HCT116 (cell line): Measurements from ENCODE around the gene BCL11A. TPM values are rescaled to one million over a fixed set of nuclear protein-coding genes. Genes with fewer than 3 reads are reported as not detected.

Source experiments
- ATAC-seq: fragments of 200-7000 bp; cut with Tn5 transposase; 2 replicates; pipeline ENCODE4 v1.9.1; 2020; ENCODE audit warnings: mild to moderate bottlenecking, moderate library complexity
- BruUV-seq: library from RNA; stranded (reverse); fragments of 400-500 nt; replicated peaks from 2 replicates; lab custom pipeline; 2021; lab: Mats Ljungman, UMichigan
- CTCF ChIA-PET: fragments of 300-600 bp; sonication (Branson Sonifier 250); formaldehyde crosslinking; loops from one replicate; lab custom pipeline; 2021; ENCODE audit warnings: antibody characterized with exemption; lab: Charles Lee
- POLR2A ChIA-PET: fragments of 300-600, 350-600 bp; sonication (Branson Sonifier 250); formaldehyde crosslinking; loops from one replicate; lab custom pipeline; 2021; ENCODE audit warnings: antibody characterized with exemption; lab: Charles Lee
- RAD21 ChIA-PET, 2 experiments: fragments of 300-600 bp; sonication (Branson Sonifier 250); formaldehyde crosslinking; loops; one replicate each; lab custom pipeline; 2023; ENCODE audit warnings: low total read pairs in 2 of 2; ENCODE audit not compliant: uncharacterized antibody in 2 of 2, unreplicated experiment in 2 of 2, low non-redundant PET in 1 of 2; lab: Charles Lee
- DNase-seq: peaks from one replicate; pipeline ENCODE4 v3.0.0-alpha.2; 2010; ENCODE audit warnings: low read depth, low spot score
- H2AFZ ChIP-seq: fragments of 200-600 bp; shearing (Covaris generic), sonication (generic); 2 replicates; pipeline ENCODE4 v1.6.1; 2017; ENCODE audit warnings: low read depth, mixed run types, mixed read lengths, antibody characterized with exemption, low read length; ENCODE audit not compliant: poor library complexity, severe bottlenecking
- H3K27ac ChIP-seq: 2 replicates; pipeline ENCODE4 v1.5.1; 2012; ENCODE audit warnings: low read depth, low read length
- H3K27me3 ChIP-seq: fragments of 200-600 bp; sonication (generic); 2 replicates; pipeline ENCODE4 v1.6.1; 2016; ENCODE audit warnings: mixed run types, low read length, mixed read lengths; ENCODE audit not compliant: insufficient read depth
- H3K36me3 ChIP-seq, 2 experiments: fragments of 200-500 bp in 1 of 2; fragments of 200-600 bp in 1 of 2; sonication (Bioruptor generic) in 1 of 2; sonication (generic) in 1 of 2; 2 replicates each; pipeline versions ENCODE4 v1.5.1 to v1.6.1; 2014 to 2016; ENCODE audit warnings: low read length in 2 of 2, inconsistent platforms in 1 of 2, mixed read lengths in 1 of 2, mixed run types in 1 of 2; ENCODE audit not compliant: insufficient read depth in 2 of 2, control insufficient read depth in 1 of 2
- H3K4me1 ChIP-seq, 2 experiments: fragments of 200-600 bp in 1 of 2; sonication (generic) in 1 of 2; 2 replicates each; pipeline versions ENCODE4 v1.5.1 to v1.6.1; 2012 to 2017; ENCODE audit warnings: low read length in 2 of 2, inconsistent platforms in 1 of 2, mild to moderate bottlenecking in 1 of 2, mixed read lengths in 1 of 2, mixed run types in 1 of 2, moderate library complexity in 1 of 2; ENCODE audit not compliant: insufficient read depth in 2 of 2, control insufficient read depth in 1 of 2
- H3K4me2 ChIP-seq: fragments of 200-600 bp; sonication (generic); 2 replicates; pipeline ENCODE4 v1.6.1; 2017; ENCODE audit warnings: mixed run types, low read length, mixed read lengths
- H3K4me3 ChIP-seq, 2 experiments: fragments of 200-600 bp in 1 of 2; sonication (generic) in 1 of 2; replicated peaks in 1 of 2; 2 replicates each; pipeline ENCODE4 v1.5.1; 2011 to 2016; ENCODE audit warnings: low read length in 2 of 2, control low read depth in 1 of 2, low read depth in 1 of 2, mild to moderate bottlenecking in 1 of 2, mixed read lengths in 1 of 2, mixed run types in 1 of 2
- H3K79me2 ChIP-seq: fragments of 200-600 bp; sonication (generic); 2 replicates; pipeline ENCODE4 v1.6.1; 2017; ENCODE audit warnings: mild to moderate bottlenecking, mixed run types, low read length, moderate library complexity, mixed read lengths; ENCODE audit not compliant: insufficient read depth
- H3K9ac ChIP-seq: fragments of 200-600 bp; sonication (generic); 2 replicates; pipeline ENCODE4 v1.6.1; 2016; ENCODE audit warnings: low read length, mixed read lengths
- H3K9me2 ChIP-seq: fragments of 200-600 bp; sonication (generic), shearing (Covaris generic); 2 replicates; pipeline ENCODE4 v1.6.1; 2017; ENCODE audit warnings: mixed run types, mild to moderate bottlenecking, moderate library complexity; ENCODE audit not compliant: insufficient read depth
- H3K9me3 ChIP-seq, 2 experiments: fragments of 200-500 bp in 1 of 2; fragments of 200-600 bp in 1 of 2; sonication (Bioruptor generic) in 1 of 2; sonication (generic) in 1 of 2; 2 replicates each; pipeline ENCODE4 v1.6.1; 2014 to 2017; ENCODE audit warnings: low read length in 2 of 2, mixed read lengths in 2 of 2, inconsistent platforms in 1 of 2, low read depth in 1 of 2, mild to moderate bottlenecking in 1 of 2, mixed run types in 1 of 2, moderate library complexity in 1 of 2; ENCODE audit not compliant: control insufficient read depth in 1 of 2, insufficient read depth in 1 of 2
- H4K20me1 ChIP-seq: fragments of 200-600 bp; sonication (generic), shearing (Covaris generic); 2 replicates; pipeline ENCODE4 v1.6.1; 2017; ENCODE audit warnings: mixed run types, mild to moderate bottlenecking, moderate library complexity; ENCODE audit not compliant: insufficient read depth
- FOSL1 ChIP-seq: IDR thresholded peaks from 2 replicates; pipeline ENCODE4 v1.6.1; 2012; ENCODE audit warnings: low read depth
- SRF ChIP-seq: IDR thresholded peaks from 2 replicates; pipeline ENCODE4 v1.6.1; 2012; ENCODE audit warnings: low read depth
- intact Hi-C: fragments of 100-400 bp; cut with micrococcal nuclease; formaldehyde crosslinking; loops from 2 replicates; pipeline ENCODE4 v1.10.0; 2022
- total RNA-seq: library from RNA; stranded (reverse); gene quantifications from one replicate; pipeline ENCODE4 v1.2.1, GENCODE V29; 2021; ENCODE audit not compliant: unreplicated experiment
- TF ChIP-seq, protein P1 (sequence below): IDR thresholded peaks from 2 replicates; pipeline ENCODE4 v1.6.1; 2011; ENCODE audit warnings: mild to moderate bottlenecking, low read length, moderate library complexity; ENCODE audit not compliant: insufficient replicate concordance; ENCODE audit errors: extremely low read depth

BCL11A gene
- total RNA-seq, 1 experiment from 2014 or later = 0.71 TPM

GRCh38 chr2:60520151-60520876 lies 33.1 kb downstream of the BCL11A start:
- DNase-seq (no peak), ATAC-seq (no peak)
- no peak for TF ChIP-seq FOSL1
- TF ChIP-seq, protein P1, sequence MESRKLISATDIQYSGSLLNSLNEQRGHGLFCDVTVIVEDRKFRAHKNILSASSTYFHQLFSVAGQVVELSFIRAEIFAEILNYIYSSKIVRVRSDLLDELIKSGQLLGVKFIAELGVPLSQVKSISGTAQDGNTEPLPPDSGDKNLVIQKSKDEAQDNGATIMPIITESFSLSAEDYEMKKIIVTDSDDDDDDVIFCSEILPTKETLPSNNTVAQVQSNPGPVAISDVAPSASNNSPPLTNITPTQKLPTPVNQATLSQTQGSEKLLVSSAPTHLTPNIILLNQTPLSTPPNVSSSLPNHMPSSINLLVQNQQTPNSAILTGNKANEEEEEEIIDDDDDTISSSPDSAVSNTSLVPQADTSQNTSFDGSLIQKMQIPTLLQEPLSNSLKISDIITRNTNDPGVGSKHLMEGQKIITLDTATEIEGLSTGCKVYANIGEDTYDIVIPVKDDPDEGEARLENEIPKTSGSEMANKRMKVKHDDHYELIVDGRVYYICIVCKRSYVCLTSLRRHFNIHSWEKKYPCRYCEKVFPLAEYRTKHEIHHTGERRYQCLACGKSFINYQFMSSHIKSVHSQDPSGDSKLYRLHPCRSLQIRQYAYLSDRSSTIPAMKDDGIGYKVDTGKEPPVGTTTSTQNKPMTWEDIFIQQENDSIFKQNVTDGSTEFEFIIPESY = no peak
- Histone ChIP-seq H3K4me1 (peaks cover 8 to 15% of the 10 kb centered on the region in 2 experiments; a peak in 3 of 4 replicates), H3K27ac (no peak overlapping the region), H3K27me3 (peaks cover 8% of the 10 kb centered on the region; the same call in 1 of the 2 replicates), H3K9me2 (no peaks in the 10 kb centered on the region), H3K9me3 (no peaks in the 10 kb centered on the region), H3K36me3 (no peaks in the 10 kb centered on the region), H3K9ac (no peak overlapping the region), H3K4me3 (no peak overlapping the region), H2AFZ (no peak overlapping the region), H4K20me1 (no peaks in the 10 kb centered on the region), H3K4me2 (no peak overlapping the region), H3K79me2 (no peaks in the 10 kb centered on the region)
- POLR2A ChIA-PET = no interaction called here
- intact Hi-C loops = no loop called here
- CTCF ChIA-PET = no interaction called here
- RAD21 ChIA-PET = no interaction called here
- no TSS peak for BruUV-seq

DNA sequence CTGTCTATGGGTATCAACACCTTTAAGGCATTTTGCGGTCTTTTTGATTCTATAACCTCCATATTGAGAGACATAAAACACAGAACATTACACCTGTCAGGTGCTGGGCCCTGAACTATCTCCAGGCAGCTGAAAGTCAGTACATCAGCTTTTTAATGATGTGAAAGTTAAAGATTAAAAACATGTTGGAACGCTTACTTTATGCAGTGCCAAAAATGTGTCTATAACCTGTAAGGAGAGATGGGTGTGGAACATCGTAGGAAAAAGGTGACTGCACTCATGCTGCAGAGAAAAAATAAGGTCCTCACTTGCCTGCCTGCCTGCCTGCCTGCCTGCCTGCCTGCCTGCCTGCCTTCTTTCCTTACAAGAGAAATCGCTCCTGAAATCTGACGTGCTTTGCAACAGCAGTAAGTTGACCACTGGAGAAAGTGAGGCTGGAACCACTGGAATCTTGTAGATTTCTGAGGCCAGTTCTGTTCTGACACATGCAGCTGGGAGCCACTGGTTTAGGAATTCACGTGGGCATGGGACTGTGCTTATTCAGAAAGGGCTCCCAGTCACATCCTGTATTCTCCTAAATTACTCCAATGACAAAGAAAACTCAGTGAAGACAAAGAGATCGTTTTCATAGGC lies 34.1 kb downstream of the BCL11A start:
- ChIA-PET RAD21 (no interaction called here), CTCF (no interaction called here), POLR2A (no interaction called here)
- Histone ChIP-seq H3K79me2 (no peaks in the 10 kb centered on the region), H3K27ac (no peak overlapping the region), H2AFZ (no peak overlapping the region), H3K4me1 (peaks cover 8 to 15% of the 10 kb centered on the region in 2 experiments; a peak in 3 of 4 replicates), H4K20me1 (no peaks in the 10 kb centered on the region), H3K9me2 (no peaks in the 10 kb centered on the region), H3K27me3 (no peaks in the 10 kb centered on the region; the same call in 1 of the 2 replicates), H3K4me2 (no peak overlapping the region), H3K36me3 (no peaks in the 10 kb centered on the region), H3K9ac (no peak overlapping the region), H3K9me3 (no peaks in the 10 kb centered on the region), H3K4me3 (no peak overlapping the region)
- no peak for ATAC-seq
- intact Hi-C loops = no loop called here
- TF ChIP-seq SRF = no peak
- no peak for DNase-seq
- no TSS peak for BruUV-seq
